Heart left ventricle (tissue), 13 donors: Measurements from ENCODE around the gene TMF1.

Source experiments
- POLR2A ChIP-seq, 2 donors: fragments of 450-650 bp; IDR thresholded peaks; one replicate each; pipeline ENCODE4 v1.6.1; 2017; ENCODE audit warnings: antibody characterized with exemption in 2 of 2, mild to moderate bottlenecking in 2 of 2, moderate library complexity in 2 of 2
- TF ChIP-seq, protein P1 (sequence below), 12 donors: fragments of 200-600 bp; sonication (generic) in 4 of 12; IDR thresholded peaks; one replicate each; pipeline versions ENCODE4 v1.5.0 to v1.8.0; 2018 to 2022; ENCODE audit warnings: antibody characterized with exemption in 12 of 12, mild to moderate bottlenecking in 5 of 12
- donor health status: ischemic (EF 13 %, LVEDD 7.1; RV severe dilation, severe dysfunction).
- donor health status: DM: no; HTN: yes; CAD: no.
- donor health status: DM: no; HTN: no; CAD: no.
- donor health status: ischemic (EF 25% LVEDD 6.9; RV normal size, moderate dysfunction).
- donor health status: ischemic (EF 25% LVEDD 5.7; RV mildly dilated, moderate dysfunction).
- donor health status: ischemic (EF 35%, LVEDD 5.7; RV mildly dilated, moderate dysfunction).
- donor health status: nonischemic (EF 11% LVEDD 7.7; RV severe dilation, severe dysfunction).
- donor health status: DM: yes; HTN: yes; CAD: no.
- donor health status: PGD.
- donor health status: ischemic (EF 29% LVEDD 5.4; RV normal size, mild dysfunction).
- donor health status: nonischemic (EF 23%, LVEDD 6.1; RV moderate dilation, normal function).

DNA sequence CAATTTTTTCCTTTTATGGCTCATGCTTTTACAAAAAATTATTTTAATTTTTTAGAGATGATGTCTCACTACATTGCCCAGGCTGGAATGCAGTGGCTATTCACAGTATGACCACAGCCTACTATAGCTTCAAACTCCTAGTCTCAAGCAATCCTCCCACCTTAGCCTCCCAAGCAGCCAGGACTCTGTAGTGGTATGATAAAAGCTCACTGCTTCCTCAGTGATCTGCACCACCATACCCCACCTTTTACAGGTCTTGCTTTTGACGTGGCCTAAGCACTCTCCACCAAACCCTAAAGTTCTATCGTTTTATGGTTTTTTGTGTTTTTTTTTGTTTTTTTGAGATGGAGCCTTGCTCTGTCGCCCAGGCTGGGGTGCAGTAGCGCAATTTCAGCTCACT is 14.0 kb upstream of the TMF1 start:
- TF ChIP-seq POLR2A (IDR thresholded peaks at IDR 0.05): no peak
- TF ChIP-seq, protein P1, sequence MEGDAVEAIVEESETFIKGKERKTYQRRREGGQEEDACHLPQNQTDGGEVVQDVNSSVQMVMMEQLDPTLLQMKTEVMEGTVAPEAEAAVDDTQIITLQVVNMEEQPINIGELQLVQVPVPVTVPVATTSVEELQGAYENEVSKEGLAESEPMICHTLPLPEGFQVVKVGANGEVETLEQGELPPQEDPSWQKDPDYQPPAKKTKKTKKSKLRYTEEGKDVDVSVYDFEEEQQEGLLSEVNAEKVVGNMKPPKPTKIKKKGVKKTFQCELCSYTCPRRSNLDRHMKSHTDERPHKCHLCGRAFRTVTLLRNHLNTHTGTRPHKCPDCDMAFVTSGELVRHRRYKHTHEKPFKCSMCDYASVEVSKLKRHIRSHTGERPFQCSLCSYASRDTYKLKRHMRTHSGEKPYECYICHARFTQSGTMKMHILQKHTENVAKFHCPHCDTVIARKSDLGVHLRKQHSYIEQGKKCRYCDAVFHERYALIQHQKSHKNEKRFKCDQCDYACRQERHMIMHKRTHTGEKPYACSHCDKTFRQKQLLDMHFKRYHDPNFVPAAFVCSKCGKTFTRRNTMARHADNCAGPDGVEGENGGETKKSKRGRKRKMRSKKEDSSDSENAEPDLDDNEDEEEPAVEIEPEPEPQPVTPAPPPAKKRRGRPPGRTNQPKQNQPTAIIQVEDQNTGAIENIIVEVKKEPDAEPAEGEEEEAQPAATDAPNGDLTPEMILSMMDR (IDR thresholded peaks at IDR 0.05): no peak
